ENCODE results near the gene CNTN5.

Gene CNTN5

DNA sequence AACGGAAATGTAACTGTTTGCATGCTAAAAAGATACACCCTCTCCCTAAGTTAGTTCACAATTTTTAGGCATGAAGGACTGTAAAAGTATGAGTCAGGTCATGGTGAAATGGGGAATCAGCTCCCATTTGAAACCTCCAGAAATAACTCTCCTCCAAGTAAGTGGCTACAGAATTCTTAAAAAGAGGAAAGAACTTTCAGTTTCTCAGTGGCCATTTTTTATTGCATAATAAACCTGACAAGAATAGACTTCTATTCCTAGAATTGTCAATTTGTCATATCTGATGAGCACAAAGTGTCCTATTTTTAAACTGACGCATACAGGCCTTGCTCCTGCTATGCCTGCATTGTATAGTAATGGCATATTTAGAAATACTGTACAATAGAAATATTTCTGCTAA lies 612.2 kb downstream of the CNTN5 start:
- no peak for DNase-seq (ENCODE audit: low spot score)

DNA sequence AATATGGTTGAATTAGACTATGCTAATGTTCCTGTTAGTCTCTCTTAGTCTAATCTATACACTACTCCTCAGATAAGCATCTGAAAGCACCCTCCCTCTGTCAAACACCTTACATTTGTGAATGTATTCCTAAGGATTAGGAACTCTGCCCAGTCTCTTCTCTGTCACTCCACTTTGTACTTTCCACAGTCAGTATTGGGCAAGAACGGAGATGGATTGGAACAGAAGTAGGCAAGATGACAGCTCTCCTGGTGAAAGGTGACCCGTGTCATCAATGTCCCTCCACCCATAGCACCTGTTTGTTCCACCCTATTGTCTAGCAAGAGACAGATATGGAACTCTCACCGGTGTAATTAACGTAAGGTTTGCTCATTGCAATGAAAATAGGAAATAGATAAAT lies 613.8 kb downstream of the CNTN5 start:
- DNase-seq (ENCODE audit: low spot score), result no peak

DNA sequence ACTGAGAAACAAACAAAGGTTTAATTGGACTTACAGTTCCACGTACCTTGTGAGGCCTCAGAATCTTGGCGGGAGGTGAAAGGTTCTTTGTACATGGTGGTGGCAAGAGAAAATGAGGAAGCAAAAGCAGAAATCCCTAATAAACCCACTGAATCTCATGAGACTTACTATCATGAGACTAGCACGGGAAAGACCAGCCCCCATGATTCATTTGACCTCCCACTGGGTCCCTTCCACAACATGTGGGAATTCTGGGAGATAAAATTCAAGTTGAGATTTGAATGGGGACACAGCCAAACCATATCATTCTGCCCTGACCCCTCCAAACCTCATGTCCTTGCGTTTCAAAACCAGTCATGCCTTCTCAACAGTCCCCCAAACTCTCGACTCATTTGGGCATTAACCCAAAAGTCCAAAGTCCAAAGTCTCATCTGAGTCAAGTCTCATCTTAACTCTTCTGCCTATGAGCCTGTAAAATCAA lies 617.4 kb downstream of the CNTN5 start:
- no peak for DNase-seq (ENCODE audit: low spot score)

DNA sequence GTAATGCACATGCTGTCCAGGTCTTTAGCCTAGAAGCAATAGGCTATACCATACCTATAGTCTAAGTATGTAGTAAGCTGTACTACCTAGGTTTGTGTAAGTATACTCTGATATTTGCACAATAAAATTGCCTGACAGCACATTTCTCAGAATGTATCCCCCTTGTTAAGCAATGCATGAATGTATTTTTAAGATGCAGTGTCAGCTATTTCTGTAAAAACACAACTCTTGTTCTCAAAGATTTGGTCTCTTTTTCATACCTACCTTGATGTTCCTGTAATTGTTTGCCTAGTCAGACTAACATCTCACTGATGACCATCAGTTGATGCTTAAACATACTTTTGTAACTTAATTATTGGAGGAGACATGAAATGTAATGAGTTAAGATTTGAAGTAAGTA lies 619.9 kb downstream of the CNTN5 start:
- DNase-seq (ENCODE audit: low spot score), result no peak

DNA sequence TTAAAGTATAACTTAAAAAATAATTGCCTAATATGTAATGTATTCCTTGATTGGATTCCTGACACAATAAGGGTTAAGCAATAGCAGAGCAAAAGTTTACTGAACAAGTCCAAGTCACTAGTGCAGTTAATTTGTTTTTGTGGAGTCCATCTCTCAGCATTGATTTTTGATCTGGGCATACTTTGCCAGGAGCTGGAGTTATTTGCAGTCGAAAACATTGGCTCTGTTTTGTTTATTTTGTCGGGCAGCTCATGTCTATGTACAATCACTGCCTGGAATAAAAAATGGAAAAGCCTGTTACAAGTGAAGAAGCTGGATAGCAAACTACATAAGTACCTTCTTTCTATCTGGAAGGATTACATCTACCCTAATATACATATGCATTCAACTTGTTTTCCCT lies 625.2 kb downstream of the CNTN5 start:
- no peak for DNase-seq (ENCODE audit: low spot score)

DNA sequence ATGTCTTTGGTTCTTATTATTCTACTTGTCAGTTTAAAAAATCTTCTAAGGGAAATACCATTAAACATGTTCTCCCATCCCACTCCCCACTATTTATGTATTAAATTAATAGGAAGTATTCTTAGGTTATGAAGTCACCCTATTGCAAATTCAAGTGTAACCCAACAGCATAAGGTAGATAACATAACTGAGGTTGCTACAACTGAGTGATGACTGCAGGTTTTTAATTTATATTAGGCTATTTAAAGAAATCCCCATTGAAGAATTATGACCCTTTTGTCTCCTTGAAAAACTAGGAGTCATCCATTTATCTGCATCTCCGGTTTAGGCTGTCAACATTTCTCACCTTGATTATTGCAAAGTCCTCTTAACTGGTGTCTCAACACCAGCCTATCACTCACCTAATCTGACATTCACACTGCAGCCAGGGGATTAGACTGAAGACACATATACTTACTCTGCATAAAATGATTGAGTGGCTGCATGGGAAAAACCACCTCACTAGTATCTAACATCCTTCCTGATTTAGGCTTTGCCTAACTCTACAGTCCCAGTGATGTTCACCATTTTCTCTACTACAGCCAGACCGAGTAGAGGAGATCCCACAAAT lies 649.4 kb downstream of the CNTN5 start:
- no peak for DNase-seq (ENCODE audit: low spot score)

DNA sequence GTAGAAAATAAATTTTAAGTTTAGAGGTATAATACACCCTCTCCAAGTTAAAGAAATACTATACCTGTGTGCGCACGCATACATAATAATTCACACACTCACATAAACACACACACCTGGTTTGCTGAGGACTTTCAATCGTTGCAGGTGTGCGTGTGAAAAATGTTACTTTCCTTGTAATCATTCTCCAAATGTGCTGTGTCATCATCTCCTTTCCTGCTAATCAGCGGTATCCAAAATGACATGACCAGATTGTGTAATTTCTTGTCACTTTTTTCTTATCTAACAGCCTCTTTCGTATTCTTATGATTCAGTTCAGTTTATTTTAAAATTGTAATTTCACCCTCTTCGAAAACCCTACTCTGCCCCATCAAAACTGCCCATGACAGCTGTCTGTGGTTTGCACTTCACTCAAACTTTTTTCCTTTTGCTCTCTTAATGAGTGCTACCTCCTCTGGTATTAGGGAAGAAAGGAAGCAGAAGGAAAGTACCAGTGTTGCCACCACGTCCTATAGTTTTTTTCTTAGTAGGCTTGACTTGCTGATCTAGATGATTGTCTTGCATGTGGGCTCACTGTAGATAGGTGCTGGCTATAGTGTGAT lies 651.2 kb downstream of the CNTN5 start:
- no peak for DNase-seq (ENCODE audit: low spot score)

DNA sequence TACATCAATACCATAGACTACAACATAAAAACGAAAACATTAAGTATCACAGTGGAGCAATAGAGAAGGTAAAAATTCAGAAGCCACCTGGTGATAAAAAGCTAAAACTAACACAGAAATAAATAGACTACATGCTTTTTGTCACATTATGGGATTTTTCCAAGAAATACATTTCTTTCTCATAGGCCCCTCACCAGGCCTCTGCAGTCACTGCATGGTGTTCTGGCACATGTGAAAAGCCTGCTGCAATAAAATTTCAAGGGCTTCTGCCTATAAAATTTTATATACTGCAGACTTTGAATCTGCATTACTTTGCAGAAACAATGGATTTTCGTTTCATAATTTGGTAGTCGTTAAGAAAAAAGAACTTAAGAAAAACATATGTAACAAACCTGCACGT lies 655.5 kb downstream of the CNTN5 start:
- DNase-seq (ENCODE audit: low spot score), result no peak

DNA sequence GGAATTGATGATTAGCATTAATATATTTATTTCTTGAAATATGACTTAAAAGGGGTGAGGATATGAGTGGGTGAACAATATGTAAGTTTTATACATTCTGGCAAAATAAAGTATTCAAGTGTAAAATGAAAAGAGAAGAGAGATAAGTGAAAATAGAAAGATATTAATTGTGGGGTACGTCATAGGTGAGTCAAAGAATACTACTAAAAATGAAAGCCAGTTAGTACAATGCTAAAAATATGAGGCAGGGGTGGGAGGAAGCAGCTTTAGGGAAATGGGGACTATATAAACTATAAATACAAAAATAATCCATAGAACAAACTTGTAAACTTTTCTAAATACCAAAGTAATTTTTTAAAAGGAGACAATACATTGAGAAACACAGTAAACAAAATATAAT lies 661.4 kb downstream of the CNTN5 start:
- DNase-seq (ENCODE audit: low spot score), result no peak

DNA sequence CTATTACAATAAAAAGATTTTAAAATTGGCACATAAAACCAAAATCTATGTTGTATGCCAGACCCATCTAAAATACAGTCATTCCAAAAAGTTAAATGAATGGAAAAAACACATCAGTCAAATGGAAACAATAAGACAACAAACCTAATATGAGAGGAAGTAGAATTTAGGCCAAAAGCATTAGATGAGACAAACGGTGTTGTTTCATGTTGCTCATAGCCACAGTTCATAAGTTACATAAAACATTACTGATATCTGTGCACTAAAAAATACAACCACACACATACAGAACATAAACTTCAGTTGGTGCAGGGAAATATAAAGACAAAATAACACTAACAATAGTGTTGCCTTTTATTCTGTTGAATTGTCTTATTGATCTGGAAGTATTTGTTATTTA lies 661.9 kb downstream of the CNTN5 start:
- no peak for DNase-seq (ENCODE audit: low spot score)

DNA sequence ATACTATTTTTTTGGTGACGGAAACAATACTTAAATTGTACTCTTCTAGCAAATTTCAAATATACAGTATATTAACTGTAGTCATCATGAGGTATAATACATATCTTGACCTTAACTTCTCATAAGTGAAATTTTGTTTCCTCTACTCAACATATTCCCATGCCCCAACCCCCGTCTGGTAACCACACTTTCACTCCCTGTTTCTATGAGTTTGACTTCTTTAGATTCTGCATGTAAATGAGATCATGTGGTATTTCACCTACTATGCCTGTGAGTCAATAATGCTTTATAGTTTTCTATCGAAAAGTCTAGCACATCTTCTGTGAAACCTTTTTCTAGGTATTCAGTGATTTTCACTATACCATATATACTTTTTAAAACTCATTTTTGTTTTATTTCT lies 663.2 kb downstream of the CNTN5 start:
- no peak for DNase-seq (ENCODE audit: low spot score)

DNA sequence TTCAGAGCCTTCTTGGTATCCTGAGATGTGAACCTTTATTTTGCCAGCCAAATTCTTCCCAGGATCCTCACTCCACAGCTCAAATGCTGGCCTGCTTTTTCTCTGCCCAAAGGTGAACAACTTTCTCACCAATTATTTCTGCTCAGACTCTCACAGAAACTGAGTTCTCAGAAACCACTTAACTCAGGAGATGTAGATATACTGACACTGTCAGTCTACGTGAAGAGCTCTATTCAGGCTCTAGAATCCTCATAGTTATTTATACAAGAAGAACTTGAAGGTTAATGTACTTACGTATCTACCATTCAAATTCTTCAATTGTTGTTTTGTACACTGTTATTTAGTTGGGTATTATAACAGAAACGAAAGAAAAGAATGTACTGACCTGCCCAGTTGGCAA lies 666.1 kb downstream of the CNTN5 start:
- no peak for DNase-seq (ENCODE audit: low spot score)

DNA sequence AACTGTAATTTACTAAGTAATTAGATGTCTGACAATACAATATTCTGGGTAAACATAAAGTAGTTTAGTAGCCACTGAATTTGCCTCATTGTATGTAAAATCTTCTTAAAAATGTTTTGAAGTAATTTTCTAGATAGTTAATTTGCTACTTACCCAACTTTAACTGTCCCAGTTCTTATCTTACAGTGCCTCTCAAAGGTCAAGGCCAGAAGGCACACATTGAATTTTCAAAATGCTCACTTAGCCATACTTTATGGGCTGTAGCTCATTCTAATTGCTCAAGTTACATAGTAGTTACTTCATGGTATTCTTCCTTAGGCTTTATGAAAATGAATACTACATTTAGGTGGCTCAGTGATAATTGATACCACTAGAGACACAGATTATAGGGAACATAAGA lies 666.6 kb downstream of the CNTN5 start:
- no peak for DNase-seq (ENCODE audit: low spot score)

DNA sequence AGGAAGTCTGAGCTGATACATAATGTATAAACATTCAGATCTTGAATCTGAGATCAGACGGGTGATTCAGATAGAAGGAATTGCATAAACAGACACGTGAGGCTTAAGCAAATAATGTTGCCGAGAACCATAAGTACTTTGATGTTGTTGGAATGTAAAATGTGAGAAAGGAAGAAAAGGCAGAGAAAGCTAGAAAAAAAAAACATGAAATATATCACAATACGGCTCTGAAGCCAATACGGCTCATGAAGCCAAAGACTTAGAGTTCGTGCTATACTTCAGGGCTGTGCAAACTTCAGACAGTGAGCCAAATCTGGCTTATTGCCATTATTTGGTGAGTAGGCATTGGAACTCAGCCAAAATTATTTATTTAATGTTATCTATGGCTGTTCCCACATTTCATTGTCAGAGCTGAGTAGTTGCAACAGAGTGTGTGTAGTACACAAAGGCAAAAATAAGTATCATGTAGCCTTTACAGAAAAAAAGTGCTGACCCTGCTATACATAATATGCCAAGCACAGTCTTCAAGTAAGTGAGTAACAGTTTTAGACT lies 673.3 kb downstream of the CNTN5 start:
- DNase-seq (ENCODE audit: low spot score), result no peak

DNA sequence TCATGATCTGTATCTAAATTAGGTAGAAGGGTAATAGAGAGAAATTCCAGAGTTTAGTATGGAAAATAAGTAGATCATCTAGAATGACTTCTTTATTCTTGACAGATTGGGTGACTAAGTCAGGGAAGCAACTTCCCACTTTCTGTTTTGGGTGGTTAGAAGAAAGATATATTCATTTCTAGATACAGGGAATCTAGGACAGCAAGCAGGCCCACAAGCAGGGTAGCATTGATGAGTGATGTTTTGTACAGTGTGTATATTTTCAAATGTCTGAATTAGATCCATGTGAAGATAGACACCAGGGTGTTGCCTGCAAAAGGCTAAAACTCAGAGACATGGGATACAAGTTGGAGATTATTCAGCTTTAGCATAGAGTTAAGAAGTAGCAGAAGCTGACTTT lies 674.4 kb downstream of the CNTN5 start:
- DNase-seq (ENCODE audit: low spot score), result no peak

DNA sequence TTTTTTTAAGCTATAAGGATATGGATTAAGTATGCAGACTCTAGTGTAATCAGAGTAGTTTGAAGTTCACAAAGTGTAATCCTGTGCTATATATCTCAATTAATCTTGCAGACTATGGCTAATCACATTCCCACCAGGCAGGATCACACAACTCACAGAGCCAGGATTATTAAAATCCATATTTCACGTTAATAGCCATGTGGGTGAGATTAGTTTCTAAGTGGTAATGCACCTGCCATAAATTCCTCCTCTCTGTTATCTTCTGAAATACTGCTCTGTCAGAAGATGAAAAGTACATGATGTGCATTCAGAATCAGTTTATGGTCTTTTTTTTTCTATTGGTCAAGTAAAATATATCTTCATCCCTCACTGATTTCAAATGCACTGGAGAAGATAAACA lies 686.1 kb downstream of the CNTN5 start:
- DNase-seq (ENCODE audit: low spot score), result no peak

DNA sequence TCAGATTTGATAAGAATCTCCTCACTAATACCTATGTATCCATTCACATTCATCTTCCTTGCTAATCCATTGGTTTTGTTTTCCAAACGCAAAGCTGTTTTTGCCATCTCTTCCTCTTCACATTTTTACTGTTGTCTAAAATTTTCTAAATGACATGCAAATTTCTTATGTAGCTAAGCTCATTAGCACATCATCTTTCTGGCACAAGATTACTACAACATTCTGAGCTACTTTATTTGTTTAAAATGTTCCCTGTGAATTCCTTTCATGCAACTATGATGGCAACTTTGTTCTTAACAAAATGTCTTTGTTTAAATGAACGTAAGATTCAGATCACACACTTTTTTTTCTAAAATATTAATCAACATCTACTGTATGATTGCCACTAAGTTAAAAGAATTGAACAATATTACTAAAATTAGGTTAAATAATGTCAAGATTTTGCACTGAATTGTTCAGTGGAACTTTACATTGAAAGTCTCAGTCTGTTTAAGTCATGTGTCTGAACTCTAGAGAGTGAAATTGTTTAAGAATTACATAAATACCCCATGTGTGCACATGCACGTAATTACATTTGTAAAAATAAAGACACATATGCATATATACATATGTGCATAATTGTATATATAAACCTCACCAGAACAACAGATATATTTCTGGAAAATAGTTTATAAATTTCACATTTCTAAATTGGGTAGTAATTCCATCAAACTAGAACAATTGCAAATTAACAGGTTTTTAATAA lies 688.4 kb downstream of the CNTN5 start:
- no peak for DNase-seq (ENCODE audit: low spot score)

DNA sequence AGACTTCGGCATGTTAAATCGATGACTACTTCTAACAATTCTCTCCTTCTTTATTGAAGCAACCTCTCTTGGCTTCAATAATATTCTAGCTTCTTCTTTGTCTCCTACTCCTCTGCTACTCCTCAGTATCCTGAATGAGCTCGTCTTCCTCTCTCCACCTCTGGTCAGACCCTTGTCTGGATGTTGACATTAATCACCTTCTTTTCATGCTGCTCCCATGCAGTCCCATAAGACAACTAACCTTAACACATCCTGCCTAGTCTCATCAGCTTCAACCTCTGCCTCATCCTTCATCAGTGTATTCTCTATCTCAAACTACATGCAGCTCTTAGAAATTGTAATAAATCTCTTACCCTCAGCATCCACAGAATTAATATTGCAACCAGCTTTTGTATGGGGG lies 695.6 kb downstream of the CNTN5 start:
- DNase-seq (ENCODE audit: low spot score), result no peak

DNA sequence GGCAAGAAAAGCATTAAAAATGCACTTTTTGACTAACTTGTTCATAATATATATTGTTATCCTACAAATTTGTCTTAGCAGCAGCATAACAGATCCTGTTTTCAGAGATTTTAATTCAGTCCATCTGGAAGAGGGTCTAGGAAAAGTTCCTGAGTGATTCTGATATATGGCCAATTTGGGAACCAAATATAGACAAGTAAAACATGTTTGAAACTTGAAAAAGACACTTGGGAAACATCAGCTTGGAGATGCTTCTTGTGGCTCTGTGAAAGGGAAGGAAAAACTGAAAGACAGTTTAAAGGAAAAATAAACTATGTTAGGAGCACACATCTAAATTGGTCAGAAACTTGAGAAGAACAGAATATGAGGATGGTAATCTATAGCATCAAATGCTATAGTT lies 697.5 kb downstream of the CNTN5 start:
- DNase-seq (ENCODE audit: low spot score), result no peak

DNA sequence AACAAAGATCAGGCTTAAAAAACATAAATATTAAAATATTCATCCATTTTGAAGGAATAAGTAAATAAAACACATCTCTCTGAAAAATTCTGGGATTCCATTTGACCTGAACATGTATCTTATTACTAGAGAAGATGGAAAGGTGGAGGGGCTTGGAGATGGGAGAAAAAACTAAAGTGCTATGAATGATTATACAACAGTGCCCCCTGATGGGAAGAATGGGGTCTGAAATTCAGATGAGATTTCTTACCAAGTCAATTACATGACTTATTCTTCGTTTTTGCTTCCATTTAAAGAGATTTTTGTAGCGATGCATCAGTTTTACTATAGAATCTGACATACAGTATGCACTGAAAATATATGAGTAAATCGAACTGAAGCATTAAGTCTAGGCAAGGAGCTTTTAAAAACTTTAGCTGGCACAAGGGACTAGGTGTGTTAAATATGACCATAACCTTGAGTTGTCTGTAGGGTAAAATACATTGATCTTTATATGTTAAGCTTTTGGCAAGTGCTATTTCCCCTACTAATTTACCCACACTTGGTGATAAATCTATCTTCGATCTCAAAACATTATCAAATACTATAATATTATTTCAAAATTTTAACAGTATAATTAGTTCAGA lies 718.8 kb downstream of the CNTN5 start:
- no peak for DNase-seq (ENCODE audit: low spot score)

DNA sequence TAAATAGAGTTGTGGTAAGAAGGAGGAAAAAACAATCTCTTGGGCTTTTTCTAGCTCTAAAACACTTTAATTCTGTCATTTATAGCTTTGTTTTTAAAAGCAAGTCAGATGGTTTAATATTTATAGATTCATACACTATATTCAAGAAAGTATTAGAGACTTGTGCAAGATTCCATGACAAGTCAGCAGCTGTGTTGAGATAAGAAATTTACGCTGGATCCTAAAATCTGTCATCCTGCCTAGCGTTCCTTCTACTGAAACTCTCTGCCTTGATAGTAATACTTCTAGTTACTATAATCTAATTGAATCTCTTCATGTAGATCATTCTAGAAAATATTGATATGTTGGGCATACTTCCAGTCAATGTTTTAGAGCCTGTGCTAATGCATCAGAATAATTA lies 721.8 kb downstream of the CNTN5 start:
- no peak for DNase-seq (ENCODE audit: low spot score)

DNA sequence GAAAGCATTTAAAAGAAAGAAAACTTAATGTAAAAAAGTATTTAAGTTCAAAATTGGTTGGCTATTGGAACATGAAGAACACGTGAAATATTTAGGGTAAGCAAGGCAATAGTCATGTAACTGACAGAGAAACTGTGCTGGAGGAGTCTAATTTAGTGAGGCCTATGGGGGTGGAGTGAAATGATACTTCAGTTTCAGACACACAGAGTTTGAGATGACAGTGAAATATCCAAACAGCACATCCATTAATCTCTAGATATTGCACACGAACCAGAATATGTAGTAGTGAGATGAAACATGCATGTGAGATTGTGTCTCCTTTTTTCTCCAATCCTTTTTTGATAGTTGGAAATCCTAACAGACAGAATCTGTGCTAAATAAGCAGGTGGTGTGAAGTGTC lies 739.0 kb downstream of the CNTN5 start:
- DNase-seq (ENCODE audit: low spot score), result no peak

DNA sequence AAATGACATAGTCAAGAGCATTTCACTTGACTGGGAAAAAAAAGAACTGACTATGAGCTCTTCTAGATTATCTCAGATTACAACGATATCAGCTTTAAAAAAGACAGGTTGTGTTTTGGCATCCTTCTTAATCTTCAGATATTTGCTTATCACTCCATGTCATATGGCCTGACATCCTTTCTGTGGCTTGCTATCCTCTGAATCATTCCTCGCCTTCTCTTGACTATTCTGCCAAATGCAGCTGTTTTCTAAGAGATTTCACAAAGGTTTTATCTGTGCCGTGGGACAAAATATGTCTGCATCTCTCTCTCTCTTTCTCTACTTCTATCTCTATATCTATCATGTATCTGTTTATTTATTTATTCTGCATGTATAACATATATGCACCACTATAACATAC lies 746.1 kb downstream of the CNTN5 start:
- DNase-seq (ENCODE audit: low spot score), result no peak
